ENCODE measurements around the gene PROB1. TPM values are rescaled to one million over a fixed set of nuclear protein-coding genes. Genes with fewer than 3 reads are reported as not detected.
A peak's percentile ranks its signal among the peaks of the same experiment; 100 is the strongest.

Gene PROB1
- polyA plus RNA-seq, 1 of the 3 experiments (the other 2 are of a cell fraction) = 0.44 TPM

DNA sequence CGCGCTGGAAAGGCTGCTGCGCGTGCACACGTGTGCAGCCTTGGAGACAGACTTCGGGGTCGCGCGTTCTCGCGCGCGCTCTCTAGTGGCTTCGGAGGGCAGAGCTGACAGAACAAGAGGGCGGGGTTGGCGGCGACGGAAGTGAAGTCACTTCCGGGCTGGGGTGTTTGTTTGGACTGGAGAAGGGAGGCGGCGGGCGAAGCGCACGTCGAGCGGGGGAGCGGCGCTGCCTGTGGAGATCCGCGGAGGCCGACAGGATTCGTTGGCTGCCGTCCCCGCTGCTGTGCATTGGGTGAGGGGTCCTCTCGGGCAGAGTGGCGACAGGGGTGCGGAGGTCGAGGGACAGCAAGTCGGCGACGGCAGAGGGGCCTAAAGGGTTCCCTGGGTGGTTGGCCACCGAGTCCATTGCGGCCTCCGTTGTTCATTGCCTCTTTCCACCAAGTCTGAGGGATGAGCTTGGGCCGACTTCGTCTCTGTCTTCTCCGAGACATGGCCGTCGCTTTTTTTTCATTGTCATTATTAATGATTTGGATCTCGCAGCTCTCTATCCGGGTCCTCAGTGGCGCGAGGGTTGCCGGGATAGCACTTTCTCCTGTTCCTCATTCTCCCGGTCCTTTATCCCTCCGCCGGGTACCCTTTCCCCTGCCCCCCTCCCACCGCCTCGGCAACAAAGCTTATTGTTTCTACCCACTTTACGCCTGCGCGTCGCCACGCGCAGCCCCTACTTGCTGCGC is 53.0 kb downstream of the PROB1 start, which contains the start of gene PAIP2 (continued):
- TF ChIP-seq MXI1 (IDR thresholded peaks at IDR 0.05; ENCODE audit: low read depth, low read length) = peak; percentile 99
- no peak for TF ChIP-seq TEAD4 (IDR thresholded peaks at IDR 0.05; ENCODE audit: borderline replicate concordance, insufficient read depth)
- TF ChIP-seq NRF1 (IDR thresholded peaks at IDR 0.05; ENCODE audit: low read depth, low read length) = peak; percentile 98
- TF ChIP-seq EP300 (IDR thresholded peaks at IDR 0.05; ENCODE audit: borderline replicate concordance in 1 of 2, low read depth in 1 of 2, low read length in 1 of 2) = peak in 1 of 2 experiments; percentile 40; a peak in 1 of 4 replicates
- no peak for TF ChIP-seq FOXJ3 (CRISPR knock-in tag; IDR thresholded peaks at IDR 0.05)
- peak; percentile 89 for TF ChIP-seq POLR2AphosphoS5 (IDR thresholded peaks at IDR 0.05; ENCODE audit: low read depth, low read length)
- TF ChIP-seq JUND (IDR thresholded peaks at IDR 0.05) = no peak
- TF ChIP-seq TCF12 (IDR thresholded peaks at IDR 0.05) = 0 out of 2 replicates have a peak, but pooled peaks have one; percentile 5
- TF ChIP-seq MEF2A (IDR thresholded peaks at IDR 0.05; ENCODE audit: borderline replicate concordance, low read depth) = no peak
- peak; percentile 85 for TF ChIP-seq CHD2 (IDR thresholded peaks at IDR 0.05; ENCODE audit: low read length, partially characterized antibody)
- TF ChIP-seq TAF1 (IDR thresholded peaks at IDR 0.05; ENCODE audit: borderline replicate concordance, low read depth, low read length) = peak; percentile 72; the same call in 1 of the 2 replicates
- TF ChIP-seq RAD21 (IDR thresholded peaks at IDR 0.05; ENCODE audit: low read length) = peak; percentile 56
- TF ChIP-seq, protein P1, sequence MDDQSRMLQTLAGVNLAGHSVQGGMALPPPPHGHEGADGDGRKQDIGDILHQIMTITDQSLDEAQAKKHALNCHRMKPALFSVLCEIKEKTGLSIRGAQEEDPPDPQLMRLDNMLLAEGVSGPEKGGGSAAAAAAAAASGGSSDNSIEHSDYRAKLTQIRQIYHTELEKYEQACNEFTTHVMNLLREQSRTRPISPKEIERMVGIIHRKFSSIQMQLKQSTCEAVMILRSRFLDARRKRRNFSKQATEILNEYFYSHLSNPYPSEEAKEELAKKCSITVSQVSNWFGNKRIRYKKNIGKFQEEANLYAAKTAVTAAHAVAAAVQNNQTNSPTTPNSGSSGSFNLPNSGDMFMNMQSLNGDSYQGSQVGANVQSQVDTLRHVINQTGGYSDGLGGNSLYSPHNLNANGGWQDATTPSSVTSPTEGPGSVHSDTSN (IDR thresholded peaks at IDR 0.05) = peak; percentile 56; the same call in 1 of the 2 replicates

DNA sequence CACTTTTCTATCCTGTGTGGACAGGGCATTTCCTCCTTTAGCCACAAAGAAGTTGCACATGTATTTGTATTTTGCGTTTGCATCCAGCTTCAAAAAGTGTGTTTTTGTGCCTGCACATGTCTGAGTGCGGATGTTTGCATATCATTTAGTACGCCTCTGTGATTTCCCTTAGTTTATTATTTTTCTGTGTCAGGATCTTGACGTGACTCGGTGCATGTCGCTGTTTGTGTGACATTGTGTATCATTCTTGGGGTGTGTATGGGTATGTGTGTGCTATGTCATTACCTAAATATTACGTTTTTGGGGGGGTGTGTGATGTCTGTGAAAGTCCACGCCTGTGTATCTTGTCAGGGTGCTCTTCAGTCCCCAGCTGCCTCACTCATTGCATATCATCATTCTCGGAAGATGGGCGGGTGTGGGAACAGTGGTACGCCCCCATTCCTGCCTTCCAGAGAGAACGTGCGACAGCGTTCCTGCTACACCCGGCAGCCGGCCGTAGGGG is 53.7 kb downstream of the PROB1 start:
- H4K20me1 ChIP-seq (ENCODE audit: insufficient read depth) = peaks cover 39% of the 10 kb centered on the region
- no peak for DNase-seq
- H3F3A ChIP-seq (replicated peaks; ENCODE audit: insufficient read depth) = peaks cover 30% of the 10 kb centered on the region
- H2AFZ ChIP-seq (ENCODE audit: low read depth) = peak overlapping the region; percentile 51; the same call in 1 of the 2 replicates
- ChIA-PET POLR2A (interaction anchor here (0.7 to 1.8 kb wide), 7 partner anchors 39 to 1163 kb away, joined by 3 to 34 read pairs (median 3); partner anchors contain the start of genes HSPA9 and MATR3), CTCF (interaction anchor here (0.8 to 2.1 kb wide), 11 partner anchors 9 to 762 kb away, joined by 3 to 14 read pairs (median 4); partner anchors contain the start of gene MATR3)
- H3K79me2 ChIP-seq (ENCODE audit: insufficient read depth) = peaks cover 43% of the 10 kb centered on the region
- peak overlapping the region; percentile 48; the same call in 1 of the 2 replicates for H3K9ac ChIP-seq
- 6% methylated on average over 15 of the region's 17 CpGs for WGBS (ENCODE audit: low lambda C conversion rate)
- peaks cover 0 to 7% of the 10 kb centered on the region in 2 experiments for H3K36me3 ChIP-seq (replicated peaks in 1 of 2; ENCODE audit: control insufficient read depth in 1 of 2, insufficient read depth in 2 of 2, low read length in 1 of 2)
- no peaks in the 10 kb centered on the region for H3K9me2 ChIP-seq
- H3K27me3 ChIP-seq (ENCODE audit: insufficient read depth) = no peaks in the 10 kb centered on the region
- H3K27ac ChIP-seq (ENCODE audit: low read depth in 2 of 2, low read length in 1 of 2) = peak overlapping the region in 1 of 2 experiments; percentile 99; a peak in 2 of 4 replicates
- peak overlapping the region; percentile 93 to 96 for H3K4me3 ChIP-seq (ENCODE audit: low read depth in 2 of 2, low read length in 1 of 2)
- peaks cover 0 to 5% of the 10 kb centered on the region in 2 experiments; a peak in 2 of 4 replicates for H3K4me1 ChIP-seq (ENCODE audit: control insufficient read depth in 1 of 2, insufficient read depth in 2 of 2, low read depth in 1 of 2, low read length in 1 of 2)
- no peaks in the 10 kb centered on the region for H3K9me3 ChIP-seq
- H3K4me2 ChIP-seq = peak overlapping the region; percentile 97
- no peak for TF ChIP-seq FOXJ3 (CRISPR knock-in tag; IDR thresholded peaks at IDR 0.05)
- TF ChIP-seq, protein P2, sequence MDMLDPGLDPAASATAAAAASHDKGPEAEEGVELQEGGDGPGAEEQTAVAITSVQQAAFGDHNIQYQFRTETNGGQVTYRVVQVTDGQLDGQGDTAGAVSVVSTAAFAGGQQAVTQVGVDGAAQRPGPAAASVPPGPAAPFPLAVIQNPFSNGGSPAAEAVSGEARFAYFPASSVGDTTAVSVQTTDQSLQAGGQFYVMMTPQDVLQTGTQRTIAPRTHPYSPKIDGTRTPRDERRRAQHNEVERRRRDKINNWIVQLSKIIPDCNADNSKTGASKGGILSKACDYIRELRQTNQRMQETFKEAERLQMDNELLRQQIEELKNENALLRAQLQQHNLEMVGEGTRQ (IDR thresholded peaks at IDR 0.05; ENCODE audit: borderline replicate concordance, low read depth, low read length) = no peak
- TF ChIP-seq, protein P3, sequence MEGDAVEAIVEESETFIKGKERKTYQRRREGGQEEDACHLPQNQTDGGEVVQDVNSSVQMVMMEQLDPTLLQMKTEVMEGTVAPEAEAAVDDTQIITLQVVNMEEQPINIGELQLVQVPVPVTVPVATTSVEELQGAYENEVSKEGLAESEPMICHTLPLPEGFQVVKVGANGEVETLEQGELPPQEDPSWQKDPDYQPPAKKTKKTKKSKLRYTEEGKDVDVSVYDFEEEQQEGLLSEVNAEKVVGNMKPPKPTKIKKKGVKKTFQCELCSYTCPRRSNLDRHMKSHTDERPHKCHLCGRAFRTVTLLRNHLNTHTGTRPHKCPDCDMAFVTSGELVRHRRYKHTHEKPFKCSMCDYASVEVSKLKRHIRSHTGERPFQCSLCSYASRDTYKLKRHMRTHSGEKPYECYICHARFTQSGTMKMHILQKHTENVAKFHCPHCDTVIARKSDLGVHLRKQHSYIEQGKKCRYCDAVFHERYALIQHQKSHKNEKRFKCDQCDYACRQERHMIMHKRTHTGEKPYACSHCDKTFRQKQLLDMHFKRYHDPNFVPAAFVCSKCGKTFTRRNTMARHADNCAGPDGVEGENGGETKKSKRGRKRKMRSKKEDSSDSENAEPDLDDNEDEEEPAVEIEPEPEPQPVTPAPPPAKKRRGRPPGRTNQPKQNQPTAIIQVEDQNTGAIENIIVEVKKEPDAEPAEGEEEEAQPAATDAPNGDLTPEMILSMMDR (IDR thresholded peaks at IDR 0.05) = no peak
- no peak for TF ChIP-seq EP300 (IDR thresholded peaks at IDR 0.05; ENCODE audit: borderline replicate concordance in 1 of 2, low read depth in 1 of 2, low read length in 1 of 2)
- TF ChIP-seq NRF1 (IDR thresholded peaks at IDR 0.05; ENCODE audit: low read depth, low read length) = no peak
- no peak for TF ChIP-seq FOSL2 (IDR thresholded peaks at IDR 0.05; ENCODE audit: borderline replicate concordance, low read depth)
- TF ChIP-seq TAF1 (IDR thresholded peaks at IDR 0.05; ENCODE audit: borderline replicate concordance, low read depth, low read length) = no peak
- TF ChIP-seq GATA2 (CRISPR knock-in tag; IDR thresholded peaks at IDR 0.05) = no peak
- TF ChIP-seq, protein P4, sequence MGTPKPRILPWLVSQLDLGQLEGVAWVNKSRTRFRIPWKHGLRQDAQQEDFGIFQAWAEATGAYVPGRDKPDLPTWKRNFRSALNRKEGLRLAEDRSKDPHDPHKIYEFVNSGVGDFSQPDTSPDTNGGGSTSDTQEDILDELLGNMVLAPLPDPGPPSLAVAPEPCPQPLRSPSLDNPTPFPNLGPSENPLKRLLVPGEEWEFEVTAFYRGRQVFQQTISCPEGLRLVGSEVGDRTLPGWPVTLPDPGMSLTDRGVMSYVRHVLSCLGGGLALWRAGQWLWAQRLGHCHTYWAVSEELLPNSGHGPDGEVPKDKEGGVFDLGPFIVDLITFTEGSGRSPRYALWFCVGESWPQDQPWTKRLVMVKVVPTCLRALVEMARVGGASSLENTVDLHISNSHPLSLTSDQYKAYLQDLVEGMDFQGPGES (IDR thresholded peaks at IDR 0.05; ENCODE audit: low read depth, low read length) = no peak
- TF ChIP-seq RAD21 (IDR thresholded peaks at IDR 0.05; ENCODE audit: low read length) = no peak
- TF ChIP-seq EZH2phosphoT487 (IDR thresholded peaks at IDR 0.05; ENCODE audit: borderline replicate concordance, low read depth) = no peak
- no peak for TF ChIP-seq MEF2A (IDR thresholded peaks at IDR 0.05; ENCODE audit: borderline replicate concordance, low read depth)

Measured in SK-N-SH (cell line).